ENCODE results near the gene ALOX5.
"Not testable (repeated sequence)": the region's sequence is repeated elsewhere in the genome, so short reads cannot be mapped to it uniquely, and the experiment has no call there.

The ALOX5 gene

DNA sequence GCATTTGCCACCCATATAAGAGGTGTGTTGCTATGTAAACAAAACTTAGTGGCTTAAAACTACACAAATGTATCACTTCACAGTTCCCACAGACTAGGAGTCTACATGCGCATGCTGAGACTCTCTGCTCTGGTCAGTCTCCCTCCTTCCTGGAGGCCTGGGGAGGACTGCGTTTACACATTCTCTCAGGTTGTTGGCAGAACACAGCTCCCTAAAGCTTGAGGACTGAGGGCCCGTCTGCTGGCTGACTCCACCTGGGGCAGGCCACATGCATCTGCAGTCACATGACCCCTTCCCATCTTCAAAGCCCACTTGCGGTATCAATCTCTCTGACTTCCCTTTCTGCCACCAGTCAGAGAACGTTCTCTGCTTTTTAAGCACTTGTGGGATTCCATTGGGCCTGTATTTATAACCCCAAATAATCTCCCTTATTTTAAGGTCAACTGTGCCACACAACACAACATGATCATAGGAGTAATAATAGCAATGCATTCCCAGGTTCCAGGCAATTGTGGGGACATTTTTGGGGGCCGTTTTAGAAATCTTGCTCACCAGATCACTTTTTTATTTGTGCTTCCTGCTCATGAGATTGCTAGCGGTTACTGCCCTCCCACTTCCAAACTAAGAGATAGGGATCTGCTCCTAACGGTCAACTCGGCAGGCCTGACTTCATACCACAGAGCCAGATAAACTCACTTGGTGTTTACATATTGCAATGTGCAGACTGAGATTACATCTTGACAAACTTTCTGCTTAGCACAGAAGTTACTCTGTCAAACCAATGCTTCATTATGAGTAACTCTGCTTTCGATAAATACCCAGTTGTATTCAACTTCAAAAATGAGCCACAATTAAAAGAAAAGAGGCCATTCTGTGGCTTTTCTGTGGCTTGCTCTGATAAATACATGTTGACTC lies 96.3 kb downstream of the ALOX5 start:
- DNase-seq, result peak; percentile 45 to 64

DNA sequence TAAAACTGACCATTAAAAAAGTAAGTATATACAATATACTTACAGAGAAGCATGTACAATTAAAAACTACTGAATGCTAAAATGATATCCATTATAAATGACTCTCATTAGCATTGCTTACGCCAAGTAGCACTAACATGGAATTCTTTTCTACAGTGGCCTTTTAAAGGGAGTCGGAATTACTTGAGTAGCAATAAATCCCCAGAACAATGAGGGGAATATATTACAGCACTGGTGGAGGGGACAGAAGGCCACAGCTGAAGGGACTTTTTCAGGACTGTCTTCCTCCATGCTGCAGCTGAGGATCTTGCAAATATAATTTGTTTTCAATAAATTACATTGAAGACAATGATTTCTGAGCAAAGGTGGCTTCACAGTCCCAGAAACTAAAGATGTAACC lies 97.0 kb downstream of the ALOX5 start:
- no peak for DNase-seq

DNA sequence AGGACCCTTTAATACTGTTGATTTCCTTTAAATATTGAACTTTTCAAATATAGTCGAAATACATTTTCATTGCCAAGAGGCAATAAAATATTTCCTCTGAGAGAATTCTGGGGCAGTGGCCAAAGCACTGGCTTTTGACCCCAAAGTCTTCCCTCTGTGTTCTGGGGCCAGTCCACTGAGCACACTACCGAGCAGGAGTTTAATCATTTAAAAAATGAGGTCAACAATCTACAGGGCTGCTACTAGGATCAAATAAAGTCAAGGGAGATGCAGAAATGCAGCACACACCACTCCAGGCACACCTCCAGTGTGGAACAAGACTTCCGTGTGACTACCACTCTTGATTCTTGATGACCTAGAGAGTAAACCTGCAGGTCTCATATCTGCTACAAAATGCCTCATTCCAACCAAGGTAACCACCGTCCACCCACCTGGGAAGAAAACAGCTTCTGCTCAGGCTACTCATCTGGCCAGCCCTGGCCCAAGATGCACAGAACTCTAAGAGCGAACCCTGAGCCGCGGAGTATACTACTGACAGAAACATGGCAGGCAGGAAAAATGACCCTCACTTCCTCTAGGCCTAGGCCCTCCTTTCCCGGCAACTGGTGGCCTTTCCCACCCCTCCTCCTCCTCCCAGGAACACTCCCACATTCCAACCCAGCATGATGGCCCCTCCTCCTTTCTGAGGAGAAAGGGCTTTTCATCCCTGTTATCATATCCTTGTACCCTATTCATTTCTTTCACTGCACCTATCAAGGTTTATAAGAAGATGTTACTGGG lies 97.7 kb downstream of the ALOX5 start:
- no peak for DNase-seq

DNA sequence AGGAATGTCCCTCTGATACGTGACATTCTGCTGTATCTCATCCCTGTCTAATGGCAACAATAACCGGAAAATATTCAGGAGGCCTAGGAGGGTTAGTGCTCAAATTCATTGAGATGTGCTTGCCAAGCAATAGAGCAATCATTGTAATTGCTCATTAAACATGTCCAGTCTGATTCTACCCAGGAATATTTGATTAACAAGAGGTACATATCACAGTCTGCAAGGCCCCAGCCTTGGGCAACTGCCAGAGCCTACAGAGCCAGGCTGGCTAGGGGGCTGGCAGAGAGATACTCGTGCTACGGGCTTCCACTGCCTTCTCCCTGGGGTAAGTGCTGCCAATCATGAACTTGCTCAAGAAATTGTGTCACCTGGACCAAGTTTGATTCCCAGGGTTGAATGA lies 99.1 kb downstream of the ALOX5 start:
- no peak for DNase-seq

DNA sequence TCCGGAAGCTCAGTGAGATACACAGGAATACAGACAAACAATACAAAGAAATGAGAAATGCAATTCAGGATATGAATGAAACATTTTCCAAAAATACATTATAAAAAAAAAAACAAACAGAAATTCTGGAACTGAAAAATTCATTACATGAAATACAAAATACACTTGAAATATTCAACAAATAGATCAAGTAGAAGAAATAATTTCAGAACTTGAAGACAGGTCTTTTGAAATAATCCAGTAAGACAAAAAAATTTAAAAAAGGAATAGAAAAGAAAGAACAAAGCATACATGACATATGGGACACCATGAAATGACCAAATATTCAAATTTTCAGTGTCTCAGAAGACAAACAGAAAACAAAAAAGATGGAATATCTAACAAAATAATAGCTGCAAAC lies 102.5 kb downstream of the ALOX5 start:
- DNase-seq, result no peak

DNA sequence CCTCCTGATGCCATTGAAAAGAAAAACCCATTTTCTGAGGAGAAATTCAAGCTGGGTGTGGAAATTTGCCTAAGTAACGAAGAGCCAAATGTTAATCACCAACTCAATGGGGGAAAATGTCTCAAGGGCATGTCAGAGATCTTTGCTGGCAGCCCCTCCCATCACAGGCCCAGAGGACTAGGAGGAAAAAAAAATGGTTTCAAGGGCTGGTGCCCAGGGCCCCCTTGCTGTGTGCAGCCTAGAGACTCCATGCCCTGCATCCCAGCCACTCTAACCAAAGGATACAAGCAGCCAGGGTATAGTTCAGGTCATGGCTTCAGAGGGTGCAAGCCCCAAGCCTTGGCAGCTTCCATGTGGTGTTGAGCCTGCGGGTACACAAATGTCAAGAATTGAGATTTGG lies 106.3 kb downstream of the ALOX5 start:
- DNase-seq, result no peak

DNA sequence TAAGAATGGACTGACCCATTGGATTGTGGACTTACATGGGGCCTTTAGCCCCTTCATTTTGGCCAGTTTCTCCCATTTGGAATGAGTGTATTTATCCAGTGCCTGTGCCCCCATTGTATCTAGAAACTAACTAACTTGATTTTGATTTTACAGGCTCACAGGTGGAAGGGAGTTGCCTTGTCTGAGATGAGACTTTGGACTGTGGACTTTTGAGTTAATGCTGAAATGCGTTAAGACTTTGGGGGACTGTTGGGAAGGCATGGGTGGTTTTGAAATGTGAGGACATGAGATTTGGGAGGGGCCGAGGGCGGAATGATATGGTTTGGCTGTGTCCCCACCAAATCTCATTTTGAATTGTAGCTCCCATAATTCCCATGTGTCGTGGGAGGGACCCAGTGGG lies 107.1 kb downstream of the ALOX5 start:
- DNase-seq, result not testable (repeated sequence)

DNA sequence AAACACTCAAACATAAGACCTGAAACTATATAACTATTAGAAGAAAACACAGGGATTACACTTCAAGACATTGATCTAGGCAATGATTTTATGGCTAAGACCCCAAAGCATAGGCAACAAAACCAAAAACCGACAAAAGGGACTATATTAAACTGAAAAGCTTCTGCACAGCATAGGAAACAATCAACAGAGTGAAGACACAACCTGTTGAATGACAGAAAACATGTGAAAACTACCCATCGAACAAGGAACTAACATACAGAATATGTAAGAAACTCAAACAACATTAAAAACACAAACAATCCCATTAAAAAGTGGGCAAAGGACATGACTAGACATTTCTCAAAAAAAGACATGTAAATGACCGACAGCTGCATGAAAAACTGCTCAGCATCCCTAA lies 109.0 kb downstream of the ALOX5 start:
- no peak for DNase-seq

DNA sequence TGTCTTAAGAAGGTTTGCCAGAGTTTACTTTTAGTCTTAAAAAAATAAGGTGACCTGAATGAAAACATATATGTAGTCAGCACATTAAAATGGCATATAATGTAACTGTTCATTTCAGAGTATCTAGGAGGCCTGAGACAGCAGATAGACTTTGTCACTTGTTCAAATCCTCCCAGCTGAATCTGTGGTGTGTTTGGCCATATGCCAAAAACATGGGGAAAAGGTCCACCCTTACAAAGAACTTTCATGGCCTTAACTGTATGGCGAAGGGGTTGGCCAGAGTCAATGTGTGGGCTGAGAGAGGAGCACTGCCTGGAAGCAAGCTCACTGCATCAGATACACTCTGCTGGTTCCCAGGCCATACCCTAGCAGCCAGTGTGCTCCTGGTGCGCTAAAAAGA lies 113.7 kb downstream of the ALOX5 start:
- DNase-seq, result no peak

DNA sequence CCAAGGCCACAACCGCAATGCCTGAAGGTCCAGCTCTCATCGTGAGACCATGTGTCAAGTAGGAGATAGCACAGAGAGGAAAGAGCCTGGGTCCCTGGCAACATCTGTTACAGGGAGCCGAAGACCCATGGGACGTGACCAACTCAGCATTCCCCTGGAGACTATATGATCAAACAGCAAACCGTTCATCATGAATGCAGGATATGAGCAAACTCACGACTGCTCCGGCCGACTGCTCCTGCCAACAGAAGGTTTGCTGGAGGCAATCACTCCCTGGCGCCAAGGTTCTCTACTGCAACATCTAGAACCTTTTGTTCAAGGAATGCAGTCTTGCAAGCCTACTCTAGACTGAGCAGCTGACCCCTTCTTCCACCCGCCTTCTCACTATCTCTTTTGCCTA lies 114.3 kb downstream of the ALOX5 start:
- no peak for DNase-seq

DNA sequence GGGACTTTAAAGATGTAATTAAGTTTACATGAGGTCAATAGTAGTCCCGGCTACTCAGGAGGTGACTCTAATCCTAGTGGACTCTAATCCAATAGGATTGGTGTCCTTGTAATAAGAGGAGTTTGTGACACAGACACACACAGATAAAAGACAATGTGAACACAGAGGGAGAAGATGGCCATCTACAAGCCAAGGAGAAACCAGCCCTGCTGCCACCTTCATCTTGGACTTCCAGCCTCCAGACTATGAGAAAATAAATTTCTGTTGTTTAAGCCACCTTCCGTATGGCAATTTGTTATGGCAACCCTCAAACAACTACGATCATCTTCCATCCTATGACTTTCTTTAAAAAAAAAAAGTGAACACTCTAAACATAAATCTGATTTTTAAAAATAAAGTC lies 116.3 kb downstream of the ALOX5 start:
- DNase-seq, result no peak

DNA sequence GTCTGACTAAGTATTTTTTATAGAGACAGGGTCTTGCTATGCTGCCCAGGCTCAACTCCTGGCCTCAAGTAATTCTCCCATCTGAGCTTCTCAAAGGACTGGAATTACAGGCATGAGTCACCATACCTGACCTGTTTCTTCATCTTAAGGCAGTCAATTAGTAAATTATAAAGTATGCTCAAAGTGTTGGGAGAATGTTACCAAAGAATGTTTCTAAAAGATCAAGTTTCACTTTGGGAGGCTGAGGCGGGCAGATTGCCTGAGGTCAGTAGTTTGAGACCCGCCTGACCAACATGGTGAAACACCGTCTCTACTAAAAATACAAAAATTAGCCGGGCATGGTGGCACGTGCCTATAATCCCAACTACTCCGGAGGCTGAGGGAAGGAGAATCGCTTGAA lies 117.0 kb downstream of the ALOX5 start:
- DNase-seq, result no peak
